ENCODE measurements around the gene NXPH2.

DNA sequence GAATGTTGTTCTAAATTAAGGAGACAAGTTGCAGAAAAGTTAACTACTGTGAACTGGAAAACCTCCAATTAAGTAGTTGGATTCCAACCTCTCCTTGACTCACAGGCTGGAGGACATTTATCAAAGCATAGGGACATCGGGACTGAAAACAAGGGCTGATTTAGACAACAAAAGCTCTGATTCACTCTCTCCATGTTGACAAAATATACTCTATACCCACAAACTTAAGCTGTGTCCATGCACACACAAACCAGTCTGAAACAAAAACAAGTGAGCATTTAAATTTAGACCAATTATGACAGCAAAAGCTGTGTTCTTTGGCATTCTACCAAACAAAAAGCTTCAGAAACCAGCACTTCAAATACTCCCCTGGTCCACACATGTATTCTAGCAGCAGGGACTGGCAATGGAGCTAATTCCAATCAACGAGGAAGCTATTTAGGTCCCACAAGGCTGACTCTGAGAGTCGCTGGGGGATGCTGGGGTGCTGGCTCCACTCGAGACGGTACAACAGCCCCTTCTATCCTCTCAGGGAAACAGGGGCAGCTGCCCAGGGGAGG lies 71.4 kb downstream of the NXPH2 start:
- no peak for TF ChIP-seq CTCF (IDR thresholded peaks at IDR 0.05)
- TF ChIP-seq POLR2A (IDR thresholded peaks at IDR 0.05): no peak

Measured in heart left ventricle (tissue), 13 donors.